ENCODE data around the gene SPACA9. TPM values are rescaled to one million over a fixed set of nuclear protein-coding genes. Genes with fewer than 3 reads are reported as not detected.

The SPACA9 gene
- total RNA-seq, 1 experiment from 2014 or later: 1.3 TPM

- no peak overlapping the region for H3K56ac ChIP-seq (ENCODE audit: insufficient read length, low read depth, low read length)
- no peak overlapping the region for H2BK20ac ChIP-seq (ENCODE audit: low read depth, low read length, poor library complexity, severe bottlenecking)
- H3K4me3 Mint-ChIP-seq: no peak overlapping the region
- H2BK15ac ChIP-seq (ENCODE audit: low read depth, low read length): no peak overlapping the region
- no peak overlapping the region for H3K4ac ChIP-seq (ENCODE audit: low read depth, low read length)
- H2AFZ ChIP-seq (ENCODE audit: low read length): no peak overlapping the region
- H3K27ac ChIP-seq (ENCODE audit: insufficient read length, low read depth, low read length): no peak overlapping the region
- H4K20me1 ChIP-seq (ENCODE audit: control insufficient read depth, insufficient read depth, insufficient read length): no peaks in the 10 kb centered on the region
- no peak overlapping the region for H2BK12ac ChIP-seq (ENCODE audit: insufficient read length, low read depth, low read length)
- DNase-seq: no peak
- H2BK5ac ChIP-seq (ENCODE audit: insufficient read length, low read length): no peak overlapping the region
- H3K9ac ChIP-seq (ENCODE audit: extremely low read depth, insufficient read length, low read length): no peak overlapping the region
- H3K27ac Mint-ChIP-seq: no peak overlapping the region
- no peak overlapping the region for H4K91ac ChIP-seq (ENCODE audit: insufficient read length, low read depth, low read length)
- no peak overlapping the region for H2AK5ac ChIP-seq (ENCODE audit: insufficient read length, low read length)
- no peaks in the 10 kb centered on the region for H3K4me1 ChIP-seq (ENCODE audit: insufficient read depth, low read length)
- no peak overlapping the region for H4K8ac ChIP-seq (replicated peaks; ENCODE audit: insufficient read length, low read depth, low read length)
- H3T11ph ChIP-seq (ENCODE audit: low read length): no peak overlapping the region
- no peak overlapping the region for H3K4me2 ChIP-seq (ENCODE audit: insufficient read depth, insufficient read length, low read length)
- no peaks in the 10 kb centered on the region for H3K79me2 ChIP-seq (ENCODE audit: insufficient read depth, low read length)
- no peaks in the 10 kb centered on the region for H3K9me3 Mint-ChIP-seq
- no peaks in the 10 kb centered on the region for H3K9me3 ChIP-seq (ENCODE audit: control insufficient read depth, low read depth, low read length)
- no CpG with 5 or more reads among the region's 9 CpGs for WGBS (ENCODE audit: extremely low coverage, insufficient read length, low lambda C conversion rate)
- no peak overlapping the region for H3K23ac ChIP-seq (ENCODE audit: insufficient read length, low read depth, low read length)
- peaks cover 2% of the 10 kb centered on the region in 2 experiments; a peak in 3 of 4 replicates for H3K4me1 Mint-ChIP-seq
- TF ChIP-seq CTCF (conservative IDR thresholded peaks at IDR 0.05): no peak
- no peak overlapping the region for H2BK120ac ChIP-seq (ENCODE audit: low read depth, low read length, poor library complexity, severe bottlenecking)
- H3K14ac ChIP-seq (ENCODE audit: insufficient read depth, low read length): no peak overlapping the region
- H3K36me3 Mint-ChIP-seq (ENCODE audit: insufficient read depth in 1 of 3, low read depth in 3 of 3): no peaks in the 10 kb centered on the region
- no peak overlapping the region for H3K18ac ChIP-seq (ENCODE audit: insufficient read length, low read depth, low read length)
- no peaks in the 10 kb centered on the region for H3K79me1 ChIP-seq (ENCODE audit: insufficient read depth, low read depth, low read length, poor library complexity, severe bottlenecking)
- peaks cover 4% of the 10 kb centered on the region for H3K27me3 Mint-ChIP-seq (ENCODE audit: low read depth)
- no peaks in the 10 kb centered on the region for H3K23me2 ChIP-seq (ENCODE audit: insufficient read length, low read depth, low read length, poor library complexity, severe bottlenecking)
- no peaks in the 10 kb centered on the region for H3K27me3 ChIP-seq (ENCODE audit: insufficient read depth, low read length)
- no peak overlapping the region for H4K5ac ChIP-seq (ENCODE audit: insufficient read length, low read depth, low read length)
Observed at GRCh38 chr9:132832171-132832881, 46.4 kb upstream of the SPACA9 start.

All from H9 (cell line).